K562 (cell line): ENCODE data around the gene BSDC1. TPM values are rescaled to one million over a fixed set of nuclear protein-coding genes. Genes with fewer than 3 reads are reported as not detected.
A peak's percentile ranks its signal among the peaks of the same experiment; 100 is the strongest.

Experiments
- CHD4 ChIP-seq: fragments of 200-600 bp; sonication (generic); IDR thresholded peaks from 3 replicates; pipeline ENCODE4 v1.6.1; 2012; ENCODE audit warnings: low read depth, mild to moderate bottlenecking, mixed read lengths, low read length, inconsistent platforms; ENCODE audit not compliant: insufficient read depth, insufficient replicate concordance, poor library complexity, severe bottlenecking
- ERF ChIP-seq: fragments of 450-650 bp; formaldehyde crosslinking; IDR thresholded peaks from 2 replicates; pipeline ENCODE4 v1.4.0; 2020; ENCODE audit warnings: mild to moderate bottlenecking, mixed read lengths
- FOSL1 ChIP-seq: fragments of 200-800 bp; sonication (Bioruptor generic); conservative IDR thresholded peaks from 2 replicates; pipeline ENCODE4 v1.6.1; 2016; ENCODE audit warnings: missing genetic modification characterization, missing compliant biosample characterization
- FOXJ3 ChIP-seq: sonication (generic); formaldehyde crosslinking; IDR thresholded peaks from 2 replicates; pipeline ENCODE4 v1.4.0; 2020; ENCODE audit warnings: mild to moderate bottlenecking, missing genetic modification reagents
- MAZ ChIP-seq, 2 experiments: fragments of 450-650 bp in 1 of 2; sonication (generic) in 1 of 2; formaldehyde crosslinking; IDR thresholded peaks in 1 of 2; conservative IDR thresholded peaks in 1 of 2; 2 replicates each; pipeline versions ENCODE4 v1.4.0 to v1.5.0; 2020; ENCODE audit warnings: mild to moderate bottlenecking in 1 of 2, missing genetic modification reagents in 1 of 2
- MEIS2 ChIP-seq: fragments of 450-650 bp; IDR thresholded peaks from 2 replicates; pipeline ENCODE4 v1.6.1; 2014; ENCODE audit warnings: mild to moderate bottlenecking; ENCODE audit not compliant: partially characterized antibody
- POLR2G ChIP-seq: fragments of 200-400 bp; formaldehyde crosslinking; IDR thresholded peaks from 2 replicates; pipeline ENCODE4 v1.6.1; 2017; ENCODE audit warnings: low read depth, mild to moderate bottlenecking, antibody characterized with exemption, low read length, moderate library complexity
- RBM14 ChIP-seq: fragments of 200-400 bp; formaldehyde crosslinking; IDR thresholded peaks from 2 replicates; pipeline ENCODE4 v1.6.1; 2018; ENCODE audit warnings: low read depth, mild to moderate bottlenecking, low read length, moderate library complexity, borderline replicate concordance; ENCODE audit not compliant: insufficient read depth
- SETDB1 ChIP-seq: IDR thresholded peaks from one replicate; pipeline ENCODE4 v1.6.1; 2012; ENCODE audit warnings: low read length, control low read depth, inconsistent platforms
- SMC3 ChIP-seq: conservative IDR thresholded peaks from 2 replicates; pipeline ENCODE4 v1.6.1; 2011; ENCODE audit warnings: low read depth, low read length, improper control_type of control experiment; ENCODE audit not compliant: insufficient read depth
- TAL1 ChIP-seq: fragments of 450-650 bp; IDR thresholded peaks from 2 replicates; pipeline ENCODE4 v1.6.1; 2016; ENCODE audit warnings: mild to moderate bottlenecking
- ZBTB8A ChIP-seq: fragments of 450-650 bp; IDR thresholded peaks from 2 replicates; pipeline ENCODE4 v1.6.1; 2018; ENCODE audit warnings: mild to moderate bottlenecking, moderate library complexity; ENCODE audit not compliant: partially characterized antibody
- ZNF224 ChIP-seq: sonication (generic); formaldehyde crosslinking; IDR thresholded peaks from 2 replicates; pipeline ENCODE4 v1.8.0; 2022; ENCODE audit warnings: mild to moderate bottlenecking, missing genetic modification reagents
- ZNF644 ChIP-seq: fragments of 200-800 bp; sonication (Bioruptor generic); IDR thresholded peaks from 2 replicates; pipeline ENCODE4 v1.6.1; 2016; ENCODE audit warnings: low read depth, missing genetic modification characterization, missing compliant biosample characterization
- ZNF785 ChIP-seq: fragments of 250-450 bp; sonication (Bioruptor Pico); IDR thresholded peaks from 2 replicates; pipeline ENCODE4 v1.4.0; 2020; ENCODE audit warnings: mild to moderate bottlenecking
- polyA plus RNA-seq, 8 experiments: library from polyadenylated mRNA; depleted of rRNA in 4 of 8; stranded (reverse) in 5 of 8; unstranded in 3 of 8; fragments of >200 nt; fragmentation: Nextera tagmentation in 2 of 8; fragmentation: Illumina TruSeq in 1 of 8; extraction: Ambion mirVana in 2 of 8; extraction: Trizol in 1 of 8; gene quantifications; 2 replicates each; pipeline versions ENCODE4 v1.2.1 to v1.2.3, GENCODE V29; 2011 to 2014; ENCODE audit warnings: inconsistent platforms in 1 of 8, missing spikeins in 1 of 8
- total RNA-seq, 7 experiments: library from RNA; depleted of rRNA in 6 of 7; stranded (reverse); fragments of >200 nt in 6 of 7; fragmentation: Illumina TruSeq in 2 of 7; extraction: Trizol in 2 of 7; gene quantifications; 2 replicates each; pipeline versions ENCODE4 v1.2.1 to v1.2.3, GENCODE V29; 2011 to 2021; ENCODE audit warnings: low replicate concordance in 1 of 7
- TF ChIP-seq, protein P1 (sequence below): fragments of 450-650 bp; IDR thresholded peaks from 2 replicates; pipeline ENCODE4 v1.6.1; 2018; ENCODE audit not compliant: partially characterized antibody
- TF ChIP-seq, protein P2 (sequence below): sonication (generic); formaldehyde crosslinking; IDR thresholded peaks from 2 replicates; pipeline ENCODE4 v1.8.0; 2022; ENCODE audit warnings: mild to moderate bottlenecking, missing genetic modification reagents
- TF ChIP-seq, protein P3 (sequence below): fragments of 450-650 bp; IDR thresholded peaks from one replicate; pipeline ENCODE4 v1.6.1; 2018; ENCODE audit warnings: mild to moderate bottlenecking, moderate library complexity; ENCODE audit not compliant: partially characterized antibody

The BSDC1 gene
- total and polyA plus RNA-seq, 9 of the 15 experiments (the other 6 are each of a cell fraction or from before 2014, with no cell fraction given), result 10.2 to 96.8 (median 73.1) TPM

DNA sequence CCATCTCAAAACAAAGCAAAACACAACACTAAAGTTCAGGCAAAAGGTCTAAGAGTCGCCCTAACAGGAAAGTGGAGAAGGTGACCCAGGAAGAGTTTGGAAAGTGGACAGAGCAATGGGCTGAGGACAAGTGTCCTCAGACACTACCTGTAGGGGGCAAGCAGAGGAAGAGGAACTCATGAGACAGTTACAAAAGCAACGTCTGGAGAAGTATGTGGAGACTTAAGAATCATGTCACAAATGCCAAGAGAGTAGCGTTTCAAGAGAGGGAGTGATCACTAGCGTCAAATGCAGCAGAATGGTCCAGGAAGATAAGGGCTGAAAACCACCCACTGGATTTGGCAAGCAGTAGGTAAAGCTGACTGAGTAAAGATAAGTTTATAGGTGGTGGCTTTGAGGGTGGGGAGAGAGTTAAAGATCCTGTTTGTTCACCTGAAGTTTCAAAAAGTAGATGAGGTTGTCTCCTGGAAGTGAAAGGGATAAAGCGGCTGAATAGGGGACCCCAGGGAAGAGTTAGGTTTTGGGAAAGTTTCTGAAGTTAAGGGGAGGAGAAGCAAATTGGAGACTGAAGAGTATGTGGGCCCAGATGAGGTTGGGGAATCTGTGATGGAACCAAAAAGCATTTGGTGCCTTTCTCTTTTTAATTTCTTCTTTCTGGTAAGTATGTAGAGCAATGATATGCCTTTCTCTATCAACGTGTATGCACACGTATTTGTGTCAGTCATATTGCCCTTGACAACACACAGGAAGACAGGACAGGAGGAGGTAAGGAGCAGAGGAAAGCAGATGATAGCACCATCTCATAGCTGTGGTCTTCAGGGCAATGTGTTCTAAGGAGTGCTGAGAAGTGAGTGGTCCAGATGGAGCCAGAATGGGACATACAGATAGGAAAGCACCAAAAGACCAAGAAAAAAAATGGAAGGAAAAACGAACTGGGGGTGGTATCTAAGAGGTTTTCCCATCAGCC is 3.1 kb downstream of the BSDC1 start (continued):
- TF ChIP-seq, protein P1, sequence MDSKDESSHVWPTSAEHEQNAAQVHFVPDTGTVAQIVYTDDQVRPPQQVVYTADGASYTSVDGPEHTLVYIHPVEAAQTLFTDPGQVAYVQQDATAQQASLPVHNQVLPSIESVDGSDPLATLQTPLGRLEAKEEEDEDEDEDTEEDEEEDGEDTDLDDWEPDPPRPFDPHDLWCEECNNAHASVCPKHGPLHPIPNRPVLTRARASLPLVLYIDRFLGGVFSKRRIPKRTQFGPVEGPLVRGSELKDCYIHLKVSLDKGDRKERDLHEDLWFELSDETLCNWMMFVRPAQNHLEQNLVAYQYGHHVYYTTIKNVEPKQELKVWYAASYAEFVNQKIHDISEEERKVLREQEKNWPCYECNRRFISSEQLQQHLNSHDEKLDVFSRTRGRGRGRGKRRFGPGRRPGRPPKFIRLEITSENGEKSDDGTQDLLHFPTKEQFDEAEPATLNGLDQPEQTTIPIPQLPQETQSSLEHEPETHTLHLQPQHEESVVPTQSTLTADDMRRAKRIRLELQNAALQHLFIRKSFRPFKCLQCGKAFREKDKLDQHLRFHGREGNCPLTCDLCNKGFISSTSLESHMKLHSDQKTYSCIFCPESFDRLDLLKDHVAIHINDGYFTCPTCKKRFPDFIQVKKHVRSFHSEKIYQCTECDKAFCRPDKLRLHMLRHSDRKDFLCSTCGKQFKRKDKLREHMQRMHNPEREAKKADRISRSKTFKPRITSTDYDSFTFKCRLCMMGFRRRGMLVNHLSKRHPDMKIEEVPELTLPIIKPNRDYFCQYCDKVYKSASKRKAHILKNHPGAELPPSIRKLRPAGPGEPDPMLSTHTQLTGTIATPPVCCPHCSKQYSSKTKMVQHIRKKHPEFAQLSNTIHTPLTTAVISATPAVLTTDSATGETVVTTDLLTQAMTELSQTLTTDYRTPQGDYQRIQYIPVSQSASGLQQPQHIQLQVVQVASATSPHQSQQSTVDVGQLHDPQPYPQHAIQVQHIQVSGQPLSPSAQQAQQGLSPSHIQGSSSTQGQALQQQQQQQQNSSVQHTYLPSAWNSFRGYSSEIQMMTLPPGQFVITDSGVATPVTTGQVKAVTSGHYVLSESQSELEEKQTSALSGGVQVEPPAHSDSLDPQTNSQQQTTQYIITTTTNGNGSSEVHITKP, result peak; percentile 48
- TF ChIP-seq, protein P2, sequence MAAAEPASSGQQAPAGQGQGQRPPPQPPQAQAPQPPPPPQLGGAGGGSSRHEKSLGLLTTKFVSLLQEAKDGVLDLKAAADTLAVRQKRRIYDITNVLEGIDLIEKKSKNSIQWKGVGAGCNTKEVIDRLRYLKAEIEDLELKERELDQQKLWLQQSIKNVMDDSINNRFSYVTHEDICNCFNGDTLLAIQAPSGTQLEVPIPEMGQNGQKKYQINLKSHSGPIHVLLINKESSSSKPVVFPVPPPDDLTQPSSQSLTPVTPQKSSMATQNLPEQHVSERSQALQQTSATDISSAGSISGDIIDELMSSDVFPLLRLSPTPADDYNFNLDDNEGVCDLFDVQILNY, result no peak; the same call in 1 of the 2 replicates
- TF ChIP-seq MEIS2, result peak; percentile 85
- no peak for TF ChIP-seq RBM14
- no peak for TF ChIP-seq ZBTB8A
- TF ChIP-seq MAZ (CRISPR knock-in tag; conservative IDR thresholded peaks at IDR 0.05 in 1 of 2, IDR thresholded peaks at IDR 0.05 in 1 of 2), result peak; percentile 61 to 78; a peak in 3 of 4 replicates
- 0 out of 2 replicates have a peak, but pooled peaks have one; percentile 53 for TF ChIP-seq ZNF644
- TF ChIP-seq POLR2G, result no peak
- TF ChIP-seq FOXJ3 (CRISPR knock-in tag), result no peak
- 0 out of 2 replicates have a peak, but pooled peaks have one; percentile 18 for TF ChIP-seq SMC3
- TF ChIP-seq CHD4, result peak; percentile 19
- no peak for TF ChIP-seq SETDB1
- TF ChIP-seq ERF (CRISPR knock-in tag), result peak; percentile 84; the same call in 1 of the 2 replicates
- peak; percentile 98 for TF ChIP-seq TAL1
- TF ChIP-seq, protein P3, sequence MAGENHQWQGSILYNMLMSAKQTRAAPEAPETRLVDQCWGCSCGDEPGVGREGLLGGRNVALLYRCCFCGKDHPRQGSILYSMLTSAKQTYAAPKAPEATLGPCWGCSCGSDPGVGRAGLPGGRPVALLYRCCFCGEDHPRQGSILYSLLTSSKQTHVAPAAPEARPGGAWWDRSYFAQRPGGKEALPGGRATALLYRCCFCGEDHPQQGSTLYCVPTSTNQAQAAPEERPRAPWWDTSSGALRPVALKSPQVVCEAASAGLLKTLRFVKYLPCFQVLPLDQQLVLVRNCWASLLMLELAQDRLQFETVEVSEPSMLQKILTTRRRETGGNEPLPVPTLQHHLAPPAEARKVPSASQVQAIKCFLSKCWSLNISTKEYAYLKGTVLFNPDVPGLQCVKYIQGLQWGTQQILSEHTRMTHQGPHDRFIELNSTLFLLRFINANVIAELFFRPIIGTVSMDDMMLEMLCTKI, result no peak
- TF ChIP-seq ZNF785, result no peak
- peak; percentile 44; the same call in 1 of the 2 replicates for TF ChIP-seq FOSL1 (tag)
- no peak for TF ChIP-seq ZNF224
